Endometrial microvascular endothelial cells (primary cell): ENCODE results near the gene MON1A. TPM values are rescaled to one million over a fixed set of nuclear protein-coding genes. Genes with fewer than 3 reads are reported as not detected.
"Not testable (repeated sequence)": the region's sequence is repeated elsewhere in the genome, so short reads cannot be mapped to it uniquely, and the experiment has no call there.

Experiments used
- in situ Hi-C: cut with HindIII; loops from 2 replicates; pipeline ENCODE4 v1.10.0; 2017; ENCODE audit warnings: low sequenced_read_pairs, low pct_unique_long_range_greater_than_20kb; ENCODE audit errors: inconsistent ontology term
- total RNA-seq: library from RNA; depleted of rRNA; stranded (reverse); fragments of >200 nt; gene quantifications from one replicate; pipeline ENCODE4 v1.2.3, GENCODE V29; 2015; ENCODE audit errors: inconsistent ontology term

The MON1A gene
- total RNA-seq, 1 donor from 2014 or later: 28.6 TPM

DNA sequence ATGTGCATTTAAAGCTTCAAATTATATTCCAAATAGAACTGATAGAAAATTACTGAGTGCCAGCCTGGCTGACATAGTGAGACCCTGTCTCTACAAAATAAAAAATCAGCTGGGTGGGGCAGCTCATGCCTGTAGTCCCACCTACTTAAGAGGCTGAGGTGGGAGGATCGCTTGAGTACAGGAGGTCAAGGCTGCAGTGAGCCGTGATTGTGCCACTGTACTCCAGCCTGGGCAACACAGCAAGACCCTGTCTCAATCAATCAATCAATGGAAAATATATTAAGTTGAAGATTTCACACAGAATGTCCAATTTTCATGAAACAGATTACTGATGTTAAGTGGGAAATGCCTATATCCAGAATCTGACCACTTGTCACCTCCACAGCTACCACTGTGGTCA lies 4.1 kb downstream of the MON1A start:
- in situ Hi-C loops: no loop called here

- in situ Hi-C loops: no loop called here
These were observed 4.9 kb downstream of the MON1A start for GRCh38 chr3:49924683-49925082.

DNA sequence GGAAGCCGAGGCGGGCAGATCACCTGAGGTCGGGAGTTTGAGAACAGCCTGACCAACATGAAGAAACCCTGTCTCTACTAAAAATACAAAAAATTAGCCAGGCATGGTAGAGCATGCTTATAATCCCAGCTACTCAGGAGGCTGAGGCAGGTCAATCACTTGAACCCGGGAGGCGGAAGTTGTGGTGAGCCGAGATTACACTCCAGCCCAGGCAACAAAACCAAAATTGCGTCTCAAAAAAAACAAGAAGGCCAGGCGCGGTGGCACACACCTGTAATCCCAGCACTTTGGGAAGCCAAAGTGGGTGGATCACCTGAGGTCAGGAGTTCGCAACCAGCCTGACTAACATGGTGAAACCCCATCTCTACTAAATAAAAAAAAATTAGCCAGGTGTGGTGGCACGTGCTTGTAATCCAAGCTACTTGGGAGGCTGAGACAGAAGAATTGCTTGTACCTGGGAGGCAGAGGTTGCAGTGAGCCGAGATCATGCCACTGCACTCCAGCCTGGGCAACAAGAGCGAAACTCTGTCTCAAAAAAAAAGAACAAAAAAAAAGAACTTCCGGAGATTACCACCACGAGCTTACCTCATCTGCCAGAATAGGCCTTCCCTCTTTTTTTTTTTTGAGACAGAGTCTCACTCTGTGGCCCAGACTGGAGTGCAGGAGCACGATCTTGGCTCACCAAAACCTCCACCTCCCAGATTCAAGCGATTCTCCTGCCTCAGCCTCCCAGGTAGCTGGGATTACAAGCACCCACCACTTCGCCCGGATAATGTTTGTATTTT lies 11.6 kb downstream of the MON1A start:
- in situ Hi-C loops: not testable (repeated sequence)

DNA sequence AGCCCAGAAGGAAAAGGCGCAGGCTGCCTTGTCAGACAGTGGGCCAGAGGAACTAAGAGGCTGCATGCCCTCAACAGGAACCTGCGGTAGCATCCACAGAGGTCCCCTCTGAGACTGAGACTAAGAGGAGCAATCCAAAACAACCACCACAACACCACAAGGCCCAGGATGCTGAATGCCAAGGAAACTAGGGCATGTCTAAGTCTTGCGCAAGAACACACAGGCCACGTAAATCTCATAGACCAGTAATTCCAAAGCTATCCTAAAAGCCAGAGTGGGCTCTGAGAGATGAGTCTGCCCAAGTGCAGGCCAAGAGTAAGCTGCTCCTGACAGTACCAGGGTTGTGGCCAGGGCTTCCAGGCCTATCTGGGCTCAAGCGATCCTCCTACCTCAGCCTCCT lies 12.9 kb downstream of the MON1A start:
- in situ Hi-C loops: no loop called here

GRCh38 chr3:49914906-49915305 lies 14.7 kb downstream of the MON1A start:
- in situ Hi-C loops: no loop called here

- in situ Hi-C loops: no loop called here
These were observed 16.7 kb downstream of the MON1A start for GRCh38 chr3:49912881-49913281.

DNA sequence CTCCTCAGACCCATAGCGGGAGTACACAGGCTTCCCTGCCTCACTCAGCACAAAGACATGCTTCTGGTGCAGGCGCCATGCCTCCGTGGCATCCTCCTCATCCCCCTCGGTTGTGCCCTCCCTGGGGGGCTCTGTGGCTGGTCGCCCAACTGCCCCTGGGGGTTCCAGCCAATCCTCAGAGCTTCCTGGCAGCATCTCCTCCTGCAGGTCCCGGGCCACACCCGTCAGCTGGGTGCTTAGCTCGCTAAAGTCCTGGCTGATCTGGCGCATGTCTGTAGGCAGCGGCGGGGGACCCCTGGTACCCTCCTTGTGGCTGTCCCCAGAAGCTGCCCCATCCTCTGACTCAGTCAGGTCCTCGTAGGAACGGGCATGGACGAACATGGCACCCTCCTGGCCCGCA lies 18.0 kb downstream of the MON1A start:
- in situ Hi-C loops: no loop called here

- in situ Hi-C loops: no loop called here
These were observed 18.5 kb downstream of the MON1A start for GRCh38 chr3:49911124-49911420.

DNA sequence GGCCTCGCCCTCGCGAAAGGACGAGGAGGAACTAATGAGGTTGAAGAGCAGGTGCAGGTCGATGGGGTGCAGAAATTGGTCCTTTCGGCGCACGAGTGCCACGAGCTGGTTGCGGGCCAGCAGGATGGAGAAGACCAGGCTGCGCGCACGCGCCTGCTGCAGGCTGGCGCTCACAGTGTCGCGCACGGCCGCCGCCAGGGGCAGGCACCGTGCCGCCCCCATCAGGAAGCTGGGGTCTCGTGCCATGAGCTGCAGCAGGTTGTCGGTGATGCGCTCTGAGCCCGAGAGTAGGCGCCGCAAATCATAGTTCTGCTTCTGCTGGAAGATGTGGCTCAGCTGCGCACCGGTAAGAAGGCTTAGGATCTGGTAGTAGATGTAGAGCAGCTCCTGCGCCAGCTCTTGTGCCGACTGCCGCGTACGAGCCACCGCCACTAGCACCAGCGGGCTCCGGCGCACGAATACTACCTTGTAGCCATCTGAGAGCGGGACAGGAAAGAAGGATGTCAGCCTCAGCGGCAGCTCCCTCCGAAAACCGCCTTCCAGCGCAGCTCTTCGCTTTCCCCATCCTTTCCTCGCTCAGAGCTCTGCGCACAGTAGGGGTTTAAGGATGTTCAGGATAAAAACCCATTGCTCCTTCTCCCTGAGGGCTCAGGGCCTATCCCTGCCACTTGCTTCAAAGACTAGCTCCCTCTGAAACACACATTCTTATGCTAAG lies 19.0 kb downstream of the MON1A start:
- in situ Hi-C loops: no loop called here

DNA sequence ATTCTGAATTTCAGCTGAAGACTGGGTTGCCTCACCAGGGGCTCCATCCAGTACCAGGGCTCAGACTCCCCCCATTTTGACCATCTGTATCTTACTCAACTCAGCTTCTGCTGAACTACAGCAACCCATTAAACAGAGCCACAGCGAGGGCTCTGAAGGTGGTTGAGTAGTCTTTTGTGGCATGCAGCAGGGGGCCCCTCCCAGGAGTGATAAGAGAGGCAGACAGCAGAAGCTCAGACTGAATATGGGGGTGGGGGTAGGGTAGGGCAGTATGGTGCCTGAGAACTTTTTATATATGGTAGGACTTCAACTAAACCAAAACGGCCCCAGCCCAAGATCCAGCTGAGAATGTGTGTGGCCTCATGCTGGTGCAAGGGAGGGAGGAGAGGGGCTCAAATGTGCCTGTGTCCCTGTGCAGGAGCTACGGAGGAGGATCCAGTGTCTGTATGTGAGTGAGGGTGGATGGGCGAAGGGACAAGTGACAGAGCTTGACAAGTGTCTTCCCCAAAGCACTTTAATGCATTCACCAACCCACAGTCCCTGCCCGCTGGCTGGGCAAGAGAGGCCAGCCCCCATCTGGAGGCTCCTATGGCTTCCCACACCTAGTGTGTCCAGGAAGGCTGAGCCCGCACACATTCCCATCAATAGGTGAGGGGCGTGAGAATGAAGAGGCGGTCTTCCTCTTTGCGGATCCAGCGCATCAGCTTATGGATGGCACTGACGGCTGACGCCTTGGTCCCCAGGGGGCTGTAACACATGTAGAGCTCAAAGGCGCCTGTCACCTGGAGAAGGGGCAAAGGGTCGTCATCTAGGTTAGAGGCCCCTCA lies 21.0 kb downstream of the MON1A start:
- in situ Hi-C loops: no loop called here

- in situ Hi-C loops: no loop called here
These were observed 23.4 kb downstream of the MON1A start for GRCh38 chr3:49906073-49906743.

DNA sequence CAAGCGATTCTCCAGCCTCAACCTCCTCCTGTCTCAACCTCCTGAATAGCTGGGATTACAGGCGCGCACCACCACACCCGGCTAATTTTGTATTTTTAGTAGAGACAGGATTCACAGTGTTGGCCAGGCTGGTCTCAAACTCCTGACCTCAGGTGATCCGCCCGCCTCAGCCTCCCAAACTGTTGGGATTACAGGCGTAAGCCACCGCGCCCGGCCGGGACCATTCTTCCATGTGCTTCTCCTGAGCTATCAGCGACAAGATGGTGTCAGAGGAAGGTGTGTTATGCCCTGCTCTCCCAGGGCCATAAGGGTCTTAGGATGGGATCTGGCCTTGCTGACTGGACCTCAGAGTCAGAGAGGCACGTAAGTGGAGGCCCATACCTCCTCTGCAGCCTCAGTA lies 25.2 kb downstream of the MON1A start:
- in situ Hi-C loops: not testable (repeated sequence)

- in situ Hi-C loops: no loop called here
These were observed 25.9 kb downstream of the MON1A start, which contains the start of gene MST1R for GRCh38 chr3:49903451-49904424. Gene MST1R (minus strand): TSS chr3:49903873. CDS start chr3:49903609, 264 bp downstream.

GRCh38 chr3:49902511-49903345 lies 26.9 kb downstream of the MON1A start:
- in situ Hi-C loops: no loop called here

DNA sequence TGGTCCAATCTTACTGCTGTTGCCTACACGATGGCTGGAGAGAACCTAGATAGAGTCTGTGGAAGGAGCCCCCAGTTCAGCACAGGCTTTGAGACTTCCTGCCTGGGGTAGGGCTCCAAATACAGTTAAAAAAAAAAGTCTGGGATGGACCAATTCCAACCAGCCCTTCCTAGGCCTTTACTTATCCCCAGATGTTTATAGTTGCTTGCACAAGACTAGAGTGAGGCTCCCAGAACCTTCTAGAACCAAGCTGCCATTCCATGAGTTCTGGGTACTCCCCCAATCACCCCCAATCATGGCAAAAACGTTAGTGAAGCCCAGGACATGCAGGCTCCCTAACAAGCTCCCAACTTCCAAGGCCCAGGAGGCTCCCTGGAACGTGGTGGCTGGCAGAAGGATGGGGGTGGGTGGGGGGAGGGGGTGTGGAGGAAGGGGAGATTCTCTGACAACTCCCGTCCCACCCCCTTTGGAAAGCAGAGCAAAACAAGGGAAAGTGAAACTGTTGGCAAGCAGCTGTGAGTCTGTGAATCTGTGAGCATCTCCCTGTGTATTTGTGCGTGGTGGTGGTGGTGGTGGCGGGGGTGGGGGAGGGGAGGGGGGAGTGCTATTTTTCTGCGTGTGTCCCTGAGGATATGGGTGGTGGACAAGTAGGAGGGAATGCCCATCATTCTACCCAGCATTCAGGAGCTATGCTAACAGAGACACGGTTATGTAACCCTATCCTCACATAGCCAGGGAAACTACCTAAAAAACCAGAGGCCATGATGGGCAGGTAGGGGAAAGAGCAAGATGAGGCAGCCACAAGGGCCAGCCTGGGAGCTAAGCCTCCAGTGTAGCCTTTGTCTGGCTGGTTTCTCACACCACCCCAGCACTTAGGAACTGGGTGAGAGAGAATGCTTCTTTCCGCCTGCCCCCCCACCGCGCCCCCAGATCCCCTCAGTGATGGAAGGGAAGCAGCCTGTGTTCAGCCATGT lies 28.0 kb downstream of the MON1A start:
- in situ Hi-C loops: no loop called here

DNA sequence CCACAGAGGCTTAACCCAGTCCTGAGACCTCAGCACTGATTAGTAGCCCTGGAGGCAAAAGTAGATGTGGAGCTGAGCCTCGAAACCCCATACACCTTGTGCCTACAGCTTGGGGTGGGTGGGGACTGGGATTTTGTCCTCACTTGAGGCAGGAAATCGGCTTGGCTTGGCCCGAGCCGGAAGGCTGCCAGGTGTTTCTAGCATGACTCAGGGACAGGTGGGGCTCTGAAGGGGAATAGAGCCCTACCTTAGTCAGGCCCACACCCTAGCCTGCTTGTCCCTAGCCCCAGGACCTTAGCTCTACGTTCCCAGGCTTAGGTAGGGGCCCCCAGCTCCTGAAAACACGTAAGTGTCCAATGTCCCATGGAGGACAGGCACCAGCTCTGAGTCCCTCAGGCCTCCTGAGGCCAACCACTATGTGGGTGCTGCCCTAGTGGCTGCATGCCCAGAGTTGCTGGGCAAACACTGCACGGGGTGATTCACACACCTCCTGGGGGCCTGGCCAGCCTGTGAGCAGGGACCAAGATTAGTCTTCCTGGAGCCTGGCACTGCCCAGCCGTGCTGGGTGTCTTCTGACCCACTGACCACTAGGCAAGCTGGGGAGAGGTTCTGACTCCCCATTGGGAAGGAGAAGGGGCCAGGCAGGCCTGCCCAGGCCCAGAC lies 29.0 kb downstream of the MON1A start:
- in situ Hi-C loops: no loop called here
